GM21529 (cell line): ENCODE results near the gene FGD4.
A peak's percentile ranks its signal among the peaks of the same experiment; 100 is the strongest.

Experiments
- ATAC-seq: cut with Tn5 transposase; IDR thresholded peaks from one replicate; pipeline ENCODE4 v1.9.1; 2021; ENCODE audit not compliant: unreplicated experiment

FGD4 gene

GRCh38 chr12:32666018-32666417 lies 266.7 kb downstream of the FGD4 start:
- ATAC-seq: no peak

- ATAC-seq: no peak
These were observed 270.2 kb downstream of the FGD4 start for GRCh38 chr12:32669584-32669983.

GRCh38 chr12:32671930-32672780 lies 272.8 kb downstream of the FGD4 start:
- no peak for ATAC-seq

GRCh38 chr12:32679091-32679919 lies 279.9 kb downstream of the FGD4 start, which contains the start of gene DNM1L:
DNM1L (plus strand) TSS chr12:32679301; CDS start chr12:32679364, 63 bp downstream.
- peak; percentile 91 for ATAC-seq

GRCh38 chr12:32679920-32680237 lies 280.5 kb downstream of the FGD4 start:
- ATAC-seq: no peak

- no peak for ATAC-seq
These were observed 281.4 kb downstream of the FGD4 start for GRCh38 chr12:32680787-32681186.

GRCh38 chr12:32681272-32681671 lies 281.9 kb downstream of the FGD4 start:
- no peak for ATAC-seq

- ATAC-seq: no peak
These were observed 287.0 kb downstream of the FGD4 start for GRCh38 chr12:32686340-32686739.

GRCh38 chr12:32688786-32689185 lies 289.4 kb downstream of the FGD4 start:
- ATAC-seq: no peak

- no peak for ATAC-seq
These were observed 291.6 kb downstream of the FGD4 start for GRCh38 chr12:32690927-32691326.

GRCh38 chr12:32692358-32692757 lies 293.0 kb downstream of the FGD4 start:
- ATAC-seq: no peak

- ATAC-seq: no peak
These were observed 293.7 kb downstream of the FGD4 start for GRCh38 chr12:32693036-32693435.
